GM19328 (cell line): Measurements from ENCODE around the gene CFAP46.

ENCODE experiments used
- ATAC-seq: cut with Tn5 transposase; IDR thresholded peaks from one replicate; pipeline ENCODE4 v1.9.1; 2021; ENCODE audit warnings: mild to moderate bottlenecking, moderate library complexity; ENCODE audit not compliant: unreplicated experiment

Gene CFAP46

DNA sequence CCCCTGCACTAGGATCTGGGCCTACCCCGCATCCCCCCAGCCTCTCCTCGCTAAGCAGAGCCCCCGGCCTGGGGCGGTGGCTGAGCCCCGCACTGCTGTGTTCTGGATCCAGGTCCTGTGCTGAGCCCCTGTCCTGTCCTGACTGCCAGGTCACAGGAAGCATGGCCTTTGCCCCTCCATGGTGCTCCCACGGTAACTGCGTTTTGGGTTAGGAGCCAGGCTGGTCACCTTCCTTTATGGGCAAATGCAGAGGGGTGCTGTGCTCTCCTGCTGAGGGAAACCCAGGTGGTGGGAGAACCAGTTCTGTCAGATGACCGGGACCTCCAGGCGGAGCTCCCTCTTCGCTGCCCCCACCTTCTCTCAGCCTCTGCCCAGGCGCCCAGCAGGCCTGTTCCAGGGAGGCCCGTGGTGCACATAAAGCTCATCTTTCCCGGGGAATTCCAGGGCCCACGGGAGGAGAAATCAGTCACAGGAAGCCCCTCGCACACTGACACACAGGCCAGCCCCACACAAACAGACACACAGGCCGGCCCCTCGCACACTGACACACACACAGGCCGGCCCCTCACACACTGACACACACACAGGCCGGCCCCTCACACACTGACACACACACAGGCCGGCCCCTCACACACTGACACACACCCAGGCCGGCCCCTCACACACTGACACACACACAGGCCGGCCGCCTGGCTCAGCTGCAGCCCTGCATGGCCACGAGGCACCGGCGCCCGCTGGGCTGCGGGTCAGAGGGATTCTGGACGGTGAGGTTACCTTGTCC, 75.6 kb downstream of the CFAP46 start:
- no peak for ATAC-seq

DNA sequence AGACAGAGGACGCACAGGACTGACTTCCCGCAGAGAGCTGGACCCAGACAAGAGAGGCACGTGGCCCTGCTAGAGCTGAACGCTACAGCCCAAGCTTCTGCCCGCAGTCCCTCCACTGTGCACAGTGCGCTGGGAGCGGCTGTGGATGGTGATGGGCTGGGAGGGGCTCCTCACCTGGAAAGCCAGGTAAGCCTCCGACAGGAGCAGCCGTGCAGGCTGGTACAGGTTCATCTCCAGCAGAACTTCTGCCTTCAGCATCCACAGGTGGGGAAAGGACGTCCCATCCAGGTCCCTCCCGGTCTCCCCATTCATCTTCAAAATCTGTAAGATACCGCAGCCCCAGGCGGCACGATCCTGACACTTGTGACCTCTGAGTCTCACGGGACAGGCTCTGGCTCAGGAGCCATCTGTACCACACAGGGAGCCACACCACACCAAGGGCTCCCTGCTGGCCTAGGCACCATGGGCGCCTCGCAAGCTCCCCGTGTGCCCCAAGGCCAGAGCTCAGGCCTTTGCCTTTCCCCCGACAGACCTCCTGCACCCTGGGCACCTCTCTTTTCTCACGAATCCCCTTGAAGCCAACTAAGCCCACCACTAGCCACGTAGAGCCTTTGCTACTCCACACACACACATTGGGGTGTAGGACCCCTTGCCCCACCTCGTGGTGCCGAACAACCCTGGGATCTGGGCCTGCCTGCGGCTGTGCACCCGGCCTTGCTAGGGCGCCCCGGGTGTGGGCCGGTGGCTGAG, 76.3 kb downstream of the CFAP46 start:
- ATAC-seq, result no peak

GRCh38 chr10:132865171-132865631, 77.2 kb downstream of the CFAP46 start:
- no peak for ATAC-seq

DNA sequence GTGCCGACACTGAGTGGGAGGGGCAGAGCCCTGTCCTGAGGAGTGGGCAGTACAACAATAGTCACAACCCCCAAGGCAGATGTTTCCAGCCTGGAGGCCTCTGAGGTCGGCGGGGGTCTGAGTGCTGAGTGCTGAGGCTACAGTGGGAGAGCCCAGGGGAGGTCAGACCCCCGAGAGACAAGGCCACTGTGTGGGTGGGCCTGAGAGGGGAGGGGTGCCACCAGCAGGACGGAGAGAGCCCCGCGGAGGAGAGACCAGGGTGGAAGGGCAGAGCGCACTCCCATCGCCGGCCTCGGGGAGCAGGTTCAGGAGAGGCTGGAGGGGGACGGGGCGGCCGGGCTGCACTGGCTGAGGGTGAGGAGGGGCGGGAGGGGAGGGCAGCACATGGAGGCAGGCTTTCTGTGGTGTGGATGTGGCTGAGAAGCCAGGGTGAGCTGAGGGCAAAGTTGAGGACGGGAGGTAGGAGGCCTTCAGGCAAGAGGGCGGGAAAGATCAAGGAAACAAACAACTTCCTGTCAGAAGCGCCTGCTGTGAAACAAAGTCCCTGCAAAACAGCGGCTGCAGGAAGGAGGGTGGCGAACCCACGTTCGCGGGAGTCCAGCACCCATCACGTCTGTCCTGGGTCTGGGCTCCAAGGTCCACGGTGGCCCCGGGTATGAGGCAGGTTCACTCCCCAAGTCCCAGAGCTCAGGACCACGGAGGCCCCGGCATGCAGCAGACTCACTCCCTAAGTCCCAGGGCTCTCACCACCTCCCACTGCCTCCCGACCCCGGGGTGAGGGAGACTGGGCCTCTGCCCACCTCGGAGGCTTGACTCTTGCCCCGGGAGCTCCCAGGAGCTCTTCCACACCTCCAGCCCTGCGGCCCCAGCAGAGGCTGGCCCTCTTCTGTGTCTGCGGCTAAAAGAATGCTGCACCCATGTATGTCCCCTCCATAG, 79.6 kb downstream of the CFAP46 start:
- ATAC-seq, result no peak

DNA sequence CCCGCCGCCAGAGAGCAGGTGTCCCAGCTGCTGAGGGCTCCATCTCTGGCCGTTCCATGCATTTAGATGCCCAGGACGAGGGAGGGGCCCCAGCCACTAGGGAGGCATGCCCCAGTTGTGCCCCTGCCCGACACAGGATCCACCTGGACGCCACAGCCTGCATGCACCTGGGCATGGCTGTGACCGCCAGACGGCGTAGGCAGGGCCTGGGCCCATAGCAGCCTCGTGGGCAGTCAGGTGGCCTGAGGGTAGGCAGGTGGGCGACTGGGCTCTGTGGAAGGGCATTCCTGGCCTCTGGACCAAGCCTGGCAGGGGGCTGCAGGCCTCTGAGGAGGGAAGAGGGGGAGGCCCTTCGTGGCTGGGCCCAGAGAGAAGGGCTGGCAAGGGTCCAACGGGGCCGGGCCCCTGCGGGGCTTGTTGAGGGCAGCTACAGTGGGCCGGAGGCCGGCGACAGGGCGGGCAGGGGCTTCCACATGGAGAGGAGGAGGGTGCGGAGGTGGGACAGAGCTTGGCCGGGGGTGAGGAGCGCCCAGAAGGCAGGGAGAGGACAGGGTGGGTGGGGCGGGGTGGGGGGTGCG, 80.4 kb downstream of the CFAP46 start:
- no peak for ATAC-seq

DNA sequence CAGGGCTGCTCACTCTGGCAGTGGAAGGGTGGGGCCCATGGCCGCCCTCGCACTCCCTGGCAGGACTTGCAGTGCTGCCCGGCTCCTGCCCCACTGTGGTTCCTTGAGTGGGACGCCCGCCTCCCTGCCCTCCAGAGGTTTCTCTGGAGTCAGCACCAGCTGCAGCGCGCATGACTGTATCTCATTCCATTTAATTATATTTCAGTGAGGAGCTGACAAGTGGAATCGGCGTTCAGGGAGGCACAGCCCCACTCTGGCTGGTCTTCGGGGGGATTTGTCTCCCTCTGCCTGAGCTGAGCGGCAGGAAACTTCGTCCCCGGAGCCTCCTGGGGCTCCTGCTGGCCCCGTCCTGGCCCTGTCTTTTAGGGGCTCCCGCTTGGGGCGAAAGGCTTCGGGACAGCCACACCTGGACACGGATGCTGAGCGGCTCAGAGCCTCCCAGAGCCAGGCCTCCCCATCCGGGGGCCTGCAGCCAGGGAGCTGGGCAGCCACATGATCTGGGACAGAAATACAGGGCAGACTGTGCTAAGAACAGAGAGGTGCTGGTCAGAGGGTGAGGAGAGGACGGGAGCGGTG, 81.2 kb downstream of the CFAP46 start:
- ATAC-seq, result no peak

DNA sequence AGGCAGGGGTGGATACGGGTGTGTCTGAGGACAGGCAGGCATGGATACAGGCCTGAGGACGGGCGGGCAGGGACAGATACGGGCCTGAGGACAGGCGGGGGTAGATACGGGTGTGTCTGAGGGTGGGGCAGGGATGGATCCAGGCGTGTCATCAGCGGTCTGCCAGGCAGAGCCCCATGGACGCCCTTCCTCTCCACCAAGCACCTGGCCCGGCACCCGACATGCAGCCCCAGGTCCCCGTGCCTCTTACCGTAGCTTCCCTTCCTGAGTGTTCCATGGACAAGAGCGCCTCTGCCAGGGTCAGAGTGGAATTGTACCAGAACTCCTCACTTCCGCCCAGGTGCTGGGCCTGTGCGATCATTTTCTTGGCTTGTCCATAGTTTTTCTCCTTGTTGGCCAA, 81.8 kb downstream of the CFAP46 start:
- no peak for ATAC-seq

- ATAC-seq, result no peak
Measured at GRCh38 chr10:132859084-132859855, 83.1 kb downstream of the CFAP46 start.

- no peak for ATAC-seq
Measured at GRCh38 chr10:132858121-132859081, 84.0 kb downstream of the CFAP46 start.

DNA sequence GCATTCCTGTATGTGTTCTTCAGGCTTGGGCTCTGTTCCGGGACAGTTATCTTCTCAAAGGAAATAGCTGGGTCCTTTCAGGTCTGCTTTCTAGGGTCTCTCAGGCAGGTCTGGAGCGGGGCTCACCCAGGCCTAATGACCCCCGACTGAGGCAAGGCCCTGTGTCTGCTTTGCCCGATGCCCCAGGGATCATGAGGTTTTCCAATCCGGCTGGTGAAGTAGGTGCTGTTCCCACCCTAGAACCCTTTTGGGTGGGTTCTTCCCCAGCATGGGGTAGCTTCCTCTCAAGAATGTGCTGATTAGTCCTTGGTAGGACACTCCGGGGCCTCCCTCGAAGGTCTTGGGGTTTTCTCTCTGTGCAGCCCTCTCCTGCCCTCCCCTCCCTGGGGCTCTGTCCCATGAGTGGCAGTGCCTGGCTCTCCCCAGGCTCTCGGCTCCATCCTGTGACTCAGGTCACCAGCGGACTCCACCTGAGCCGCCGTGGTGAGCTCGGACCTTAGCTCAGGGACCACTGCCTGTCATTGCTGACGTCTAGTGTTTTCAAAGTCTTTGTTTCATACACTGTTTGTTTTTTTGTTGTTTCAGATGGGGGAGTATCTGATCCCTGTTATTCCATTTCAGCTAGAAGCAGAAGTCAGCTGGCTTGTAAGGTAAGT, 85.4 kb downstream of the CFAP46 start:
- ATAC-seq, result no peak

DNA sequence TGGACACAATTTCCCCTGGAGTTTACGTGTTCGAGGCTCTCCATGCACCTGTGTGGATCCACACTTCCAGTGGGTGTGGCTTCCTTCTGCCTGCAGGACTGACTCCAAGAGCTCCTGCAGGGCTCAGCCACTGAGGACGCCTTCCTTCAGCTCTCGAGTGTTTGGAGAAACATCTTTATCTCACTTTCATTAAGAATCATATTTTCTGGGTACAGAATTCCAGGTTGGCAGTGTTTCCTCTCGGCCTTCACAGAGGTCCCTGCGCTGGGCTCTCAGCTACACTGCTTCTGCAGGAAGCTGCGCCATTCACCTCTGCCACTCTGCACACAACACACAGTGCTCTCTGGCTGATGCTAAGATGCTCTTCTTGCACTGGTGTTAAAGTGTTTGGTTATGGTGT, 86.5 kb downstream of the CFAP46 start:
- no peak for ATAC-seq

- ATAC-seq, result no peak
Measured at GRCh38 chr10:132851451-132851850, 90.9 kb downstream of the CFAP46 start.

DNA sequence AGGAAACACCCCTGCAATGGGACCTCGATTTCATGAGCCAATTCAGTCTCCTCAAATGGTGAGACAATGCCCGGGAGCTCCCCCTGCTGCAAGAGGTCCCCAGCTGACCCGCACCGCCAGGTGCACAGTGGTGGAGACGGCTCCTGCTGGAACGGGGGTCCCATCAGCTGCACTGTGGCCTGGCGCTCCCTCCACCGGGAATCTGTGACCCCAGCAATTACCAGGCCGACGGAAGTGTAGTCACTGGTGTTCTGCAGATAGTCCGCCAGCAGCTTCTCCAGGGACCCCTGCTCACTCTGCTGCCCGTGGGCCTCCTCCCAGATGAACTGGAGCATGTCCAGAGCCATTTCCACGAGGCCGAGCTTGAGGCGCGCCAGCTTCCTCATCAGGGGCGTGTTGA, 91.5 kb downstream of the CFAP46 start:
- ATAC-seq, result no peak

- ATAC-seq, result no peak
Measured at GRCh38 chr10:132850246-132850645, 92.1 kb downstream of the CFAP46 start.

GRCh38 chr10:132849546-132850031, 92.8 kb downstream of the CFAP46 start:
- ATAC-seq, result no peak

- no peak for ATAC-seq
Measured at GRCh38 chr10:132848951-132849545, 93.3 kb downstream of the CFAP46 start.

DNA sequence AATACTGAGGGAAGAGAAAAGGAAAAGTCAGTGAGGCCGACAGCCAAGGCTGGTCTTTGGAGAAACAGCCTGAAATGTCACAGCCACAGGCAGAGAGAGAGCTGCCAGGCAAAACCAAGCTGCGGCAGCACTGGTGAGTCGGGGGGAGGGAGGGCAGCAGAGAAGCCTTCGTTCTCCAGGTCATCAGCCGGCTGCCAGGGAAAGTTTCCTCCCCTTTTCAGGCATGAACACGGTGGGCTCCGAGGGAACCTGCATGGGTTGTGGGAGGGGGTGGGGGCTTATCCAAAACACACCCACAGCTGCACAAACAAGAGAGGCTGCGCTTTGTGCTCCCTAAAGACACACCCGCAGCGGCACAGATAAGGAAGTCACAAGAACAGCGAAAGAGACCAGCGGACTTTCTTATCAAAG, 94.1 kb downstream of the CFAP46 start:
- ATAC-seq, result no peak
